GM19438 (cell line): ENCODE measurements around the gene DSG2.
A peak's percentile ranks its signal among the peaks of the same experiment; 100 is the strongest.
"Not testable (repeated sequence)": the region's sequence is repeated elsewhere in the genome, so short reads cannot be mapped to it uniquely, and the experiment has no call there.

Experiments used
- ATAC-seq: cut with Tn5 transposase; IDR thresholded peaks from one replicate; pipeline ENCODE4 v1.9.1; 2021; ENCODE audit warnings: low read depth; ENCODE audit not compliant: unreplicated experiment

DSG2 gene

GRCh38 chr18:31497836-31498573 lies at the start of gene DSG2:
DSG2 (plus strand) TSS chr18:31498177; CDS start chr18:31498252, 75 bp downstream.
- ATAC-seq = peak; percentile 43

DNA sequence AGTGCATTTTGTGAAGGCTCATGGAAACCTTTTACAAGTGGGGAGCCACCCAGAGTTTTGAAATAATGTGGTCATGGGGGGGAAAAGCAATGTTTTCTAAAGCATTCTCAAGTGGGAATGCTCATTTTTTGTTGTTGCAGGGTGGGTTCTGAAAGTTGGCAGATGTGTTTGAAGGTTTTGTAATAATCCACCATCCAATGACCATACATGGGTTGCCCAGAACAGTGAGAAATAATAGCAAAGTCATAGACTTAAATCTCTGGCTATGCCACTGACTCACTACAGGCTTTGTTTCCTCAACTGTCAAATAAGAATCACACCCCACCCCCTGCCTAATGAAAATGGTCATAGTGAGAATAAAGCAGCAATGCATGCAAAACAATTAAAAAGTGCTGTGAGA lies 47.6 kb upstream of the DSG2 start:
- ATAC-seq = no peak

GRCh38 chr18:31451625-31452024 lies 46.4 kb upstream of the DSG2 start:
- no peak for ATAC-seq

- ATAC-seq = no peak
These were observed 43.8 kb upstream of the DSG2 start for GRCh38 chr18:31454066-31454708.

GRCh38 chr18:31469629-31470028 lies 28.3 kb upstream of the DSG2 start:
- ATAC-seq = no peak

GRCh38 chr18:31478688-31479087 lies 19.3 kb upstream of the DSG2 start:
- ATAC-seq = no peak

DNA sequence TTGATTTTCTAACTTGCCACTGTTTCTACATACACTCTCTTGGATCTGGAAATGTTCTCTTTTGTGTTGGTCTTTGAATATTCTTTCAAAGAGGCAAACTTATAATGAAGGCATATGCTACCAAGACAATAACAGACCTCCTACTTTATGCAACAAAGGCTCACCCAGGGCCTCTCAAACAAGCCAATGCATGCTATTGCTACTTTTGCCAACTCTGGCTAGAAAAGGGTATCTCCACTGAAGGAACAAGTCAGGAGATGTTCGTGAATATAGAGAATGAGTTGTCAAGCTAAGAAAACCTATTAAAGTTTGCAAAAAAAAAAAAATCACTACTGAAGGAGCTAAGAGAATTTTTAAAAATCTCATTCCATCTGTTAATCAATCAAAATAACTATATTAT lies 15.9 kb upstream of the DSG2 start:
- no peak for ATAC-seq

GRCh38 chr18:31483396-31483795 lies 14.6 kb upstream of the DSG2 start:
- no peak for ATAC-seq

DNA sequence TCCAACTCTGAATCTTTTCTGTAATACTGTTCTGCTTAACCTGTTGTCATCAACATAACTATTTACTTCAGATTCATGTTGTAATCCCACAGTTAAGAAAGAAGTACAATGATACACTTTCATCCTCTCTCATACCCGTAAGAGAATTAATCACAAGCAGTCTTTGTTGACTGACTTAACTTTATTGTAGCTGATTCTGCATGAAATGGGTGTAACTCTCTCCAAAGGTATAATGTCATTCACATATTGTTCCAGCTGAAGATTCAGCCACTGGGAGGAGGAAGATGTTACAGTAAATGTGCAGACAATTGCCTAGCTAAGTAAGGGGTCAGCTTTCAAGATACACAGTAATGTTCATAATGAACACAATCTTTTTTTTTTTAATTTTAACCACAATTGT lies 13.5 kb upstream of the DSG2 start:
- no peak for ATAC-seq

- ATAC-seq = no peak
These were observed 11.8 kb upstream of the DSG2 start for GRCh38 chr18:31486165-31486564.

GRCh38 chr18:31487246-31488015 lies 10.5 kb upstream of the DSG2 start:
- no peak for ATAC-seq

- no peak for ATAC-seq
These were observed 8.7 kb upstream of the DSG2 start for GRCh38 chr18:31489311-31489710.

GRCh38 chr18:31490387-31490786 lies 7.6 kb upstream of the DSG2 start:
- ATAC-seq = peak; percentile 86

- no peak for ATAC-seq
These were observed 7.1 kb upstream of the DSG2 start for GRCh38 chr18:31490833-31491232.

GRCh38 chr18:31491586-31491985 lies 6.4 kb upstream of the DSG2 start:
- no peak for ATAC-seq

- ATAC-seq = no peak
These were observed 5.3 kb upstream of the DSG2 start for GRCh38 chr18:31492671-31493070.

DNA sequence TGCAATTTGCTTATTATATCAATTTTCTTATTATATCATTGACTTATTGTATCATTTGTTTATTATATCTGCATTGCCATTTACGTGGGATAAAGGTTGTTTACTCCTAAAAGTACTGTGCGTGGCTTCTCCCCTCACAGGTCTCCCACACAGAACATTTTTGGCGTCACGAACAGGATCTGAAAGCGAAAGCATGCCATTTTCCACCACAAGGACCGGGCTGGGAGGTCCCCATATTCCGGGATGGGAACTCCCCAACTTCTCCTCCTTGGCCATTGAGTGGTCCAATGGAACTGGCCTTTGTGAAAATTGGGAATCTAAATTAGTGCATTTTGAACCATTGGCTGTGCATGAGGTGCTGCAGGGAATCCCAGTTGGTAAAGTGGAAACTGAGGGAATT lies 4.8 kb upstream of the DSG2 start:
- ATAC-seq = no peak

- no peak for ATAC-seq
These were observed 4.0 kb upstream of the DSG2 start for GRCh38 chr18:31493941-31494340.

GRCh38 chr18:31494705-31495244 lies 3.2 kb upstream of the DSG2 start:
- ATAC-seq = not testable (repeated sequence)

- no peak for ATAC-seq
These were observed 557 bp upstream of the DSG2 start for GRCh38 chr18:31497404-31497835.
